ENCODE results near the gene INPP5K.

GRCh38 chr17:1496869-1497268 lies 19.5 kb downstream of the INPP5K start:
- TF ChIP-seq ISL1 (CRISPR knock-in tag; IDR thresholded peaks at IDR 0.05) (no peak), PATZ1 (CRISPR knock-in tag; IDR thresholded peaks at IDR 0.05; ENCODE audit: borderline replicate concordance) (no peak), PPARA (CRISPR knock-in tag; IDR thresholded peaks at IDR 0.05; ENCODE audit: borderline replicate concordance) (no peak), ARNTL (CRISPR knock-in tag; IDR thresholded peaks at IDR 0.05; ENCODE audit: borderline replicate concordance, low read depth) (no peak), CSDC2 (CRISPR knock-in tag; IDR thresholded peaks at IDR 0.05) (no peak), BACH2 (CRISPR knock-in tag; IDR thresholded peaks at IDR 0.05; ENCODE audit: borderline replicate concordance) (no peak), ZNF70 (CRISPR knock-in tag; IDR thresholded peaks at IDR 0.05) (no peak), CREB5 (CRISPR knock-in tag; IDR thresholded peaks at IDR 0.05; ENCODE audit: low read depth) (no peak), ZFP30 (CRISPR knock-in tag; IDR thresholded peaks at IDR 0.05) (no peak), ESRRG (CRISPR knock-in tag; IDR thresholded peaks at IDR 0.05) (no peak), SNAI2 (CRISPR knock-in tag; IDR thresholded peaks at IDR 0.05) (no peak), RARB (CRISPR knock-in tag; IDR thresholded peaks at IDR 0.05) (no peak)
